ENCODE measurements around the gene CUL3.
"Not testable (repeated sequence)": the region's sequence is repeated elsewhere in the genome, so short reads cannot be mapped to it uniquely, and the experiment has no call there.

CUL3 gene

DNA sequence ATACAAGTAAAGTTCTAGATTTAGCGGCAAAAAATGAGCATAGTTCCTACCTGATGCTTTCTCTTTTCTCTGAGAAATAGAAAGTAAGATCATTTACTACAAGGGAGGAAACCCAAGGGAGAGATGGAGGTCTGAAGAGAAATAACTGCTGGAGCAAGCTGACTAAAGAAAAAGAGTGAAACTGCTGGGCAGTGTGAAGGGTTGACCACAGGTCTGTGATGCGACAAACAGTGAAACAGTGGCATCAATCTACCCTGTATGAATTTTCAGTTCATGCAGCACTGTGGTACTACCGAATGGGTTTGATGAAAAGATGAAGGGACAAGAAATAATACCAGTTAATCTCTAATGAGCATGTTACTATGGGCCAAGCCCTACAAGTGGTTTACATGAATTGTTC lies 52.2 kb downstream of the CUL3 start:
- no peak for DNase-seq

GRCh38 chr2:224532441-224532840 lies 52.7 kb downstream of the CUL3 start:
- no peak for DNase-seq

DNA sequence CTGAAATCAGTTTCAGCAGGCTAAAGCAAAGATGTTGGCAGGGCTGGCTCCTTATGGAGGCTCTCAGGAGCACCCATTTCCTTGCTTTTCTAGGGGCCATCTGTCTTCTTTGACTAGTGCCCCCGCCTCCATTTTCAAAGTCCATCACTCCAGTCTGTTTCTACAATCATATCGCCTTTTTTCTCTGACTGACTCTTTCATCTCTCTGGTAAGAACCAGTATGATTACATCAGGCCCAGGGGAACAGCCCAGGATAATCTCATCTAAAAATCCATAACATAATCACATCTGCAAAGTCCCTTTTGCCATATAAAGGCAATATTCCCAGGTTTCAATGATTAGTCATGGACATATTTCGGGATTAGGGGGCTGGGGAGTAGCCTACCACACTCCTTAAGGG lies 57.0 kb downstream of the CUL3 start:
- no peak for DNase-seq

GRCh38 chr2:224525774-224526173 lies 59.4 kb downstream of the CUL3 start:
- DNase-seq, result no peak

GRCh38 chr2:224524657-224525056 lies 60.5 kb downstream of the CUL3 start:
- DNase-seq, result no peak

GRCh38 chr2:224523626-224524577 lies 61.3 kb downstream of the CUL3 start:
- no peak for DNase-seq

DNA sequence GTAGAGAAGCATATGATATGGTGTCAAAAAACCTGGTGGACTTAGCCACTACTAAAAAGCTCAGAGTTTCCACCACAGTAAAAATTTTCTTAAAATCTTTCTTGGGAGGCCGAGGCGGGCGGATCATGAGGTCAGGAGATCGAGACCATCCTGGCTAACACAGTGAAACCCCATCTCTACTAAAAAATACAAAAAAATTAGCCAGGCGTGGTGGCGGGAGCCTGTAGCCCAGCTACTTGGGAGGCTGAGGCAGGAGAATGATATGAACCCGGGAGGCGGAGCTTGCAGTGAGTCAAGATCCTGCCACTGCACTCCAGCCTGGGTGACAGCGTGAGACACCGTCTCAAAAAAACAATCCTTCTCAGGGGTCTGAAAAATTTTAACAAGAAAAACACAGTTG lies 62.7 kb downstream of the CUL3 start:
- DNase-seq, result not testable (repeated sequence)

DNA sequence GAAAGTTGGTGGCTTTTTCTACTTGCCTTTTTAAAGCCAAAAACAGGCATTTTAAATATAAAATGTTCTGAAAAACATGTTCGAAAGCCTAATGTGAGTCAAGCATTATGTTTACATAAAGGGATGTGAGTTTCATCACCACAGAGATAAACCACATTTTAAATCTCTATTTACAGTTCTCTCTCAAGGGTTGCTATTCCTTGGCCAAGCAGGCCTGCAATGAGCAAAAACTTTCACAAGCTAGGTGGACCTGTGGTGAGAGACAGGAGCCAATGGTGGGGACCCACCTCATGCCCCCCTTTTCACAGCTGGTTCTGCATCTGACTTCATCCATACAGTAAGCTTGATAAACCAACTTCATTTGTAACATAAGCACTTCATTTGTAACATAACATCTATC lies 65.1 kb downstream of the CUL3 start:
- no peak for DNase-seq

GRCh38 chr2:224518806-224519580 lies 66.2 kb downstream of the CUL3 start:
- DNase-seq, result no peak

DNA sequence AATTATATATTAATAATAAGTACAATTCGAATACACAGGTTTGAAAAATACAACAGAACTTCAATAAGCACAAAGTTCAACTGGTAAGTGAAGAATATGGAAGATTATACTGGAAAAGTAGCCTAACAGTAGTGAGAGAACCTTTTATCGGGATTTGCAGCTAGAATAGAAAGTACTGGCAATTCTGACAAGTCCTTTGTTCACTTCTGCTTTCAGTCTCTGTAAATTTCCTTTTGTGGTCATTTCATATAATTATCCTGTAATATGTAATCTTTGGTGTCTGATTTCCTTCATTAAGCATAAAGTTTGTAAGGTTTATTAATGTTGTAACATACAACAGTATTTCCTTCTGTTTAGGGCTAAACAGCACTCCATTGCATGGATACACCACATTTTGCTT lies 67.2 kb downstream of the CUL3 start:
- DNase-seq, result no peak

- not testable (repeated sequence) for DNase-seq
Observed at GRCh38 chr2:224516393-224516792, 68.8 kb downstream of the CUL3 start.

GRCh38 chr2:224513991-224514390 lies 71.2 kb downstream of the CUL3 start:
- DNase-seq, result no peak

DNA sequence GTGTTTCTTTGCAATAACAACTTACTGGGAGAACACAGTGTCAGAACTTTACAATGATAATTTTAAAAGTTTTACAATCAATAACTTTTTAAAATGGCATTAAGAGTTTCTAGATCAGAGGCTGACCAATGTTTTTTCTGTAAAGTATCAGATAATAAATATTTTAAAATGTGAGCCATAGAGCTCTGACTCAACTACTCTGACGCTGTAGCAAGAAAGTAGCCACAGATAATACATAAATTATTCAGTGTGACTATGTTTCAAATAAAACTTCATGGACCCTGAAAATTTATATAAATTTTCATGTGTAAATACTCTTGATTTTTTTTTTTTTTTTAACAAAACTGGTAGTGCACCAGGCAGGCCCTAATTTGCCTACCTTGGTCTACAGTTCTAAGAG lies 77.4 kb downstream of the CUL3 start:
- DNase-seq, result no peak

GRCh38 chr2:224506494-224506893 lies 78.7 kb downstream of the CUL3 start:
- DNase-seq, result no peak

- DNase-seq, result no peak
Observed at GRCh38 chr2:224498991-224499390, 86.2 kb downstream of the CUL3 start.

DNA sequence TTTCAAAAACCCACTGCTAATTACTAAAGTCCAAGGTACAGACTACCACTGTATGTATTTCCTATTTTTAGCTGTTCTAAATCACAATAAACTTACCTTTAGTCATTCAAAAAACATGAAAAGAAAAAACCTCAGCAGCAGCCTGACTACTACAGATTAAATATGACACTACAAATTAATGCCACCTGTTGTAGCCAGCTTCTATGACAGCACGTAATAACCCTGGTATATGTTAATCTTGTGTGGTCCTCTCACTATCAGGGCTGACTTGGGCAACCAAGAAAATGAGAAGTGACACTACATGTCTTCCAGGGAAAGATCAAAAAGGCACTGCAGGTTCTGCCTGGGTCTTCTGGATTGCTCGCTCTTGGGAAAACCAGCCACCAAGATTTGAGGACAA lies 92.6 kb downstream of the CUL3 start:
- DNase-seq, result no peak

GRCh38 chr2:224487940-224488339 lies 97.2 kb downstream of the CUL3 start:
- not testable (repeated sequence) for DNase-seq

- DNase-seq, result peak; percentile 24 to 42
Observed at GRCh38 chr2:224485081-224486014, 99.8 kb downstream of the CUL3 start.

- DNase-seq, result no peak
Observed at GRCh38 chr2:224479826-224480225, 105.3 kb downstream of the CUL3 start.

DNA sequence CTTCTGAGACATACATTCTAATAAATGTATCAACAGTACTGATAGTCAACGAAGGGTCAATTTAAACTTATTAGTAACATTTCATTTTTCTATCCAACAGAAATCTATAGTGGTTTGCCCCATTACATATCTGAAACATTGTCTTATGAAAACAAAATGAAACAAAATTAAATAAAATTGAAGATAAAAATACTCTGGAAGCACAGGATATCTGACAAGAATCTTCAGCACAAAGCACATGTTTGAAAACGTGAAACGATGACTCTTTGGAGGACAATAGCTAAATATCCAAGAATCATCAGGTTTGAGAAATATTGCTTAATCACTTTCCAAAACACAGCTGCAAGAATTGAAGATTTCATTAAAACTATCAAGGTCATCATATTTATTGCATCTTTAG lies 112.3 kb downstream of the CUL3 start:
- no peak for DNase-seq

DNA sequence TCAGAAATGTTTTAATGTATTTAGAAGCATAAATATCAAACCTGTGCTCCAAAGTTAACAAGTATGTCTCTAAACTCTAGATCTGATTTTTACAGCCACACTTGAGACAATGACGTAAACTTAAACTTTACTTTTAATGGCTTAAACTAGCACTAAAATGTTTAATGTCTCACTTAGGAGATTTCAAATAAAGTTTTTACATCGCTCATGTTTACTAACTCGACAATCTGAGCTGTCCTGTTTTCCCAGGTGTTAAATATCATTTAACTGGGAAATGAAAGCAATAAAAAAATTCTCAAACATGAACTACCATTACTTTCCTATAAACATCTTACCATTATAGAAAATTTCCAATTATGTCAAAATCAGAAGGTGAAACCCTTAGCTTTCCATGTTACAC lies 113.0 kb downstream of the CUL3 start:
- no peak for DNase-seq

GRCh38 chr2:224469374-224469964 lies 115.7 kb downstream of the CUL3 start:
- DNase-seq, result no peak
